Skin epidermis (tissue), 12 donors: Measurements from ENCODE around the gene CACNA1B.
"Not testable (repeated sequence)": the region's sequence is repeated elsewhere in the genome, so short reads cannot be mapped to it uniquely, and the experiment has no call there.

ENCODE experiments used
- H3K27ac ChIP-seq, 21 experiments: fragments of 200-600 bp; sonication (generic) in 11 of 21; one replicate each; pipeline ENCODE4 v1.5.0; 2020; ENCODE audit warnings: mild to moderate bottlenecking in 3 of 21, inconsistent platforms in 2 of 21, moderate library complexity in 2 of 21
- H3K4me3 ChIP-seq, 7 experiments: fragments of 200-600 bp; sonication (generic) in 2 of 7; one replicate each; pipeline ENCODE4 v1.5.0; 2020; ENCODE audit warnings: inconsistent platforms in 2 of 7, mild to moderate bottlenecking in 2 of 7, moderate library complexity in 1 of 7

Gene CACNA1B

DNA sequence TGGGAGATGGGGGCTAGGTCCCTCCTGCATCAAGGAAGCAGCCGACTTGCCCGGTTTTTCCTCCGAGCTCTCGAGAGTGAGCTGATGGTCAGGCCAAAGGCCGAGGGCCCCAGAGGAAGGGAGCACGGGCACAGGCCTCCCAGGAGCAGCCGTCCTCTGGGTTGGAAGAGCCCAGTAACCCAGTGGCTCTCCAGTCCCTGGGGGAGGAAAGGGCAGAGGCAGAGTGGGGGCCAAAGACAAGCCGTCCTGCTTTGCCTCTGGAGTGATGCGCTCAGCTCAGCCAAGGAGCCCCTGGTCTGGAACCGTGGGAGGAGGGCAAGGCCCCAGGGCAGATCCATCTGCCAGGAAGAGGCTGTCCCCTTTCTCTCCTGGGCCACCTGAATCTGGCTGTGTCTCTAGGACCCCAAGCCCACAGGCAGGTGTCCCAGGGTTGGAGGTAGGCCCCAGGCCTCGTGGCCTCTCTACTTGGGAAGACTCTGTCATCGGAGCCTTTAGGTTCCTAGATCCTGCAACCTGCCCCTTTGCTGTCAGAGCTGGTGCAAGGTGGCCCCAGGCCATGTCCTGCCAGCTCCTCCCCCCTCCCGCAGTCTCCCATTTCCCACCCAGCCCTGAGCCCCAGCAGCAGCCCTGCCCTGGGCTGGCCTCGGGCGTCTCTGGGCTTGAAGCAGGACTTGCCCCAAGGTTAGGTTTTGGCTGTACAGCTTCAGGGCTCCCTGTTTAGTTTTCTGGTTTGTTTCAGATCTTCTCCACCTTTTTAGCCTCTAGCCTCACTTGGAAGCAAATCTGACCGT, 224.1 kb downstream of the CACNA1B start:
- no peak overlapping the region for H3K4me3 ChIP-seq
- no peak overlapping the region for H3K27ac ChIP-seq

DNA sequence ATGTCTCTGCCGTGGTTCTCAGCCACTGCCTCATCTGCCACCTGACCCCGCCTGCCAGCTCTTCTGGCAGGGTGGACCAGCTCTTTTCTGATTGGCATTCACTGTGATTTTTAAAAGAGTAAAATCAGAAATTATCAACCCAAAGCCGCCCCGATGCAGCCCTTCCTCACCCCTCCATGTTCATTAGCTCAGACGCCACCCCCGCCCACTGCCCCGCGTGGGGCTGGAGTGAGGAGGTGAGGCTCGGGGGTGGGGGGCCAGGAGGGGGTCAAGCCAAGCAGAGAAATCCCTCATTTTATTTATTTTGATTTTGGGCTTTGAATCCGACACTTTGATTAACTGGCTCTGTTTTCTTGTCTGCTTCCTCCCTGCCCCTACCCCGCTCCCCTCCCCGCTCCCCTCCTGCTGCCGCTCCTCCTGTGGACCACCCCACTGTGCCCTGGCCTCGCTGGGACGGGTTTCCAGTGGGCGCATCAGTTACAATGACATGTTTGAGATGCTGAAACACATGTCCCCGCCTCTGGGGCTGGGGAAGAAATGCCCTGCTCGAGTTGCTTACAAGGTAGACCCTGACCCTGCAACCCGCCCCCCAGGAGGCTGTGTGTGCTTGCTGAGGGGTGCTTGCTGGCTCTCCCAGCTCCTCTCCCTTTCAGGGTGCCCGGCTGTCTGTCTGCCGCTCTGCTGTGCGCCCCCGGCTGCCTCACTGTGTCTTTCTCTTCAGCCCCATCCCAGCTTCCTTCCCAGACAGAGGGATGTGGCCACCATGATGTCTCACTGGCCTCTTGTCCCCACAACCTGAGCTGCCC, 224.9 kb downstream of the CACNA1B start:
- no peak overlapping the region for H3K4me3 ChIP-seq

DNA sequence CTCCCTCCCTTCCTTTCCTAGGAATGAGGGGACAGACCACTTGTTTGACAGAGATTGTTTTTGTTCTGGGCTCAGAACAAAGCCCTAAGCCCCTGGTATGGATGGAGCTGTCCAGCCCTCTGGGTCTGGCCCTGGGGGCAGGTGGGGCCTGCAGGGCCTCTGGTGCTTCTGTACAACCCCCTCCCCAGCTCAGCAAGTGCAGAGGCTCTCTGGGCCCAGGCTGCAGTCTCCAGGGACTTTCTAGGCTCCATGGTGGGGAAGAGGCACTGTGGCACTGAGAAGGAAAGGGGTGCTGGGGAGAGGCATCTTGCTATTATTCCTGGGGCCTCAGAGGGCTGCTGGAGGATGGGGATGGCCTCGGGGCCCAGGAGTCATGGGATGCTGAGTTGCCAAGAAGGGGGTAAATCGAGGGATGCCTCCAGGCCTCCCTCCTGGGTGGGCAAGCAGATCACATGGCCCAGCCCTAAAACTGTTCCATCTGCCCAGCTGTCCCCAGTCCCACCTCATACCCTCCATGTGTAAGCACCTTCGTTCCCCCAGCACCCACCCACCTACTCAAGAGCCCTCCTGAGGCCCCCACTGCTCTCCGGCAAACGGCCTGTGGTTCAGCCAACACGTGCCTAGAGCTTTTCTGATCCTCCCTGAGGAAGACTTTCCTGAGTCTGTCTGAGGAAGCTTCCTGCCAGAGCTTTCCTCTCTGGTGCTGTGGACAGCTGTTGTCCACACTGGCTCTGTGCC, 225.7 kb downstream of the CACNA1B start:
- Histone ChIP-seq H3K27ac (no peak overlapping the region), H3K4me3 (no peak overlapping the region)

More for the DNA sequence above, 224.9 kb downstream of the CACNA1B start:
- no peak overlapping the region for H3K27ac ChIP-seq

DNA sequence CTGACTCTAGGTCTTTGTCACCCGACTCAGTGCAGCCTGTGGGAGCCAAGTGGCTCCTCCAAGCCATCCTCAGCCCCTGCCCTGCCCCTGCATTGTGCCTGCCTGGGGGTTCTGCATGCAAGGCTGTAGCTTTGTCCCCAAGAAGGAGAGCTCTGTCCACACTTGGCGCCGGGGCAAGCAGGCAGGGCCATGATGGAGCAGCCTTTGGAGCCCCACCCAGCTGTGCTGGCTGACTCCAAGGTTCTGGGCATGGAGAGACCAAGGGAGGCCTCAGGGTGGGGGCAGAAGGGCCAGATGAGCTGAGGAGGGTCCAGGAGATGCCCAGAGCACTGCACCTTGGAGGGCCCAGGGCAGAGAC, 226.2 kb downstream of the CACNA1B start:
- H3K27ac ChIP-seq: no peak overlapping the region

DNA sequence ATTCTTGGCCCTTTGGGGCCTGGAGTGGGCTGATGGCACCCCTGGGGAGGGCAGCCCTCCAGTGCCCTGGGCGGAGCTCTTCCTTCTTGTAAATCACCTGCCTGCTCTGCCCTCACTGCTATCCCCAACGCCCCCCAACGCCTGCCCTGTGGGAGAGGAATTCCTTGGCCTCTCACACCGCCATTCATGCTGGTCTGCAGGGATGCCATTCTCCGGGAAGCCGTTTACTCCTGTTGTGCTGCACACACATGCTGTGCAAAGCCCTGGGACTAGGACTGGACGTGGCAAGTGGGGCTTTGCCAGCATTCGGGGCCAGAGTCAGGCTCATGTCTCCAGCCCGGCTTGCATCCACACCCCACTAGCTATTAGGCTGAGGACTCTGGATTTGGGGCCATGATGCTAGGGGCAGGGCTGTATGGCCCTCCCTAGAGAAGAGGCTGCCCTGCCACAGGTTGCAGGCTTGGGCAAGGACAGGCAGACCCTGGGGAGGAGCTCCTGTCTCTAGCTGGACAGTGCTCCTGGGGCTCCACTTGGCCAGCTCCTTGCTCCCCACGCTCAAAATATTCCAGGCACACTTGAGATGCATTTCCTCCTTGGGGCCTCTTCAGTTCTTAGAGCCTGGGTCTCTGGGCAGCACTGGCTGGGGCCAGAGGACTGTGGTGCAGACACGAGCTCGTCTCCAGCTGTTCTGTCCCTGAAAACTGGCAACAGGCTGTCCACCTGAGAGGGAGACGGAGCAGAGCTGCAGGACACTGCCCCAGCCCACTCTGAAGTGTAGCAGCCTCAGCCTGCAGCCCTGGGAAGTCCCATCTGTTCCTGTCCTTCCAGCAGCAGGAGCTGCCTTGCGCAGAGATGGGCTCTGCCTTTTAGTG, 226.9 kb downstream of the CACNA1B start:
- Histone ChIP-seq H3K27ac (no peak overlapping the region), H3K4me3 (no peak overlapping the region)

More for the DNA sequence above, 226.2 kb downstream of the CACNA1B start:
- H3K4me3 ChIP-seq: no peak overlapping the region

DNA sequence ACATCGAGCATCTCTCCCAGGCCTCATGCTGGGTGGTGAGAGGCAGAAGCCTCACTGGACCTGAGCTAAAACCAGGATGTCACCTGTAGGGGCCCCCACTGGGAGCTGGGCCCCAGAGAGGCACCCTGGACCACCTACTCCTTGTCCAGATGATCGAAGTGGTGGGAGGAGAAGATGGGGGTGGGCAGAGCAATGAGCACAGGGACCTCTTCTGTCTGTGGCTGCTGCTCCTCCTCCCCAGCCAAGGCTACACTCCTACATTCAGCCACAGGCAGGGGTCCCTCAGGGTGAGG, 227.5 kb downstream of the CACNA1B start:
- no peak overlapping the region for H3K4me3 ChIP-seq
- H3K27ac ChIP-seq: no peak overlapping the region

DNA sequence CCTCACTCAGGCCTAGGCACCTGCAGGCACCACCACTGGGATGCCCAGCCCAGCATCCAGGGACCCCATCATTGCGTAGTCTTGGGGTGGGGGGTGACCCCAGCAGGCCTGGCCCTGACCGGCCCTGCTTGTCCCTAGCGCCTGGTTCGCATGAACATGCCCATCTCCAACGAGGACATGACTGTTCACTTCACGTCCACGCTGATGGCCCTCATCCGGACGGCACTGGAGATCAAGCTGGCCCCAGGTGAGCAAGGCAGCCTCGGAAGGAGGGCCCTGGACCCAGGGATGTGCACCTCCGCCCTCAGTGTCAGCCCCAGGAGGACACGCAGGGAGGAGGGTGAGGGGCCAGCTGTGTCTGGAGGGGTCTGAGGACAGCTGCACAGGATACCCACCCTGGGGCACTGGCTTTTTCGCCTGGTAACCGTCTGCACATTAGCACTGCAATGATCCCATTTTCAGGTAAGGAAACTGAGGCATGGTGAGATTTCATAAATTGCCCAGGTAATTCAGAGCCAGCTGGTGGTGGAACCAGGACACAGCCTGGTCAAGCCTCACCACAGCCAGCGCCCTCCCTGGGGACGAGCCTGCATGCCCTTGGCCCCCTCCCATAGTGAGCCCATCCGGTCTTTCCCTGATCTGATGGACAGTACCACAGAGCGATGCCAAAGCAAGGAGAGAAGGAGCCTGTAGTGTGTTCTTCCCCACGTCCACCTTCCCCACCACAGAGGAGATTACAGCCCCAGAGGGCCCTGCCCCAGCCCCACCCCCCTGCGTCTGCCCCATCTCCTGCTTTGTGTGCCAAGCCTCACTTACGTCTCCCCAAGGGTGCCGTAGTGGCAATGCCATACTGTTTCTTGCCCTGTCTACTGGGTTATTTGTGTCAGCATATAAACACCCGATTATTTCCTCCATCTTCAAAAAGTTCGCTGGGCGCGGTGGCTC, 228.3 kb downstream of the CACNA1B start:
- no peak overlapping the region for H3K27ac ChIP-seq
- H3K4me3 ChIP-seq: no peak overlapping the region

DNA sequence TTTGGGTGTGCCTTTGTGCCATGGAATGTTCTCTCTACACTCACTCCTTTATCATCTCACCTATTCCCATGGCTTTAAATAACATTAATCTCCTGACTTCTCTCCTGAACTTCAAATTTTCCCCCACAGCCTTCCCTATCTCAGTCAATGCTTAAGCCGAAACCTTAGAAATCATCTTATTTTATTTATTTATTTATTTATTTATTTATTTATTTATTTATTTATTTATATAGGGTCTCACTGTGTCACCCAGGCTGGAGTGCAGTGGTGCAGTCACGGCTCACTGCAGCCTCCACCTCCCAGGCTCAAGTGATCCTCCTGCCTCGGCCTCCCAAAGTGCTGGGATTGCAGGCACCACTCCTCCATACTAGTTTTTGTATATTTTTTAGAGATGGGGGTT, 229.5 kb downstream of the CACNA1B start:
- not testable (repeated sequence) for H3K27ac ChIP-seq, H3K4me3 ChIP-seq

DNA sequence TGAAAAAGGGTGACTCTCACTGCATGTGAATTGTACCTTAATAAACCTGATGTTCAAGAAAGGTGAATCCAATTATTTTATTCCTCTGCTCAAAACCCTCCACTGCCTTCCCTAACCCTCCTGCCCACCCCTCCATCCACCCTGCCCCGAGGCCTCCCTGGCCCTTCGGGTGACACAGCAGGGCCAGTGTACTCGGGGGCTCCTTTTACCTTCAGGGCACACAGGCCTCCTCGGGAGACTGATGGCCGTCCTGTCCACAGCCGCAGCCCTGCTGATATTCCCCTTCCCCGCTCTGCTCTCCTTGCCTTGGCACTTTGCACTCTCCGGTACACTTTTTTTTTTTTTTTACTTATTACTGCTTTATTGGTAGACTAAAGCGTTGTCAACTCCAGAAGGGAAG, 234.0 kb downstream of the CACNA1B start:
- Histone ChIP-seq H3K4me3 (no peak overlapping the region), H3K27ac (no peak overlapping the region)

DNA sequence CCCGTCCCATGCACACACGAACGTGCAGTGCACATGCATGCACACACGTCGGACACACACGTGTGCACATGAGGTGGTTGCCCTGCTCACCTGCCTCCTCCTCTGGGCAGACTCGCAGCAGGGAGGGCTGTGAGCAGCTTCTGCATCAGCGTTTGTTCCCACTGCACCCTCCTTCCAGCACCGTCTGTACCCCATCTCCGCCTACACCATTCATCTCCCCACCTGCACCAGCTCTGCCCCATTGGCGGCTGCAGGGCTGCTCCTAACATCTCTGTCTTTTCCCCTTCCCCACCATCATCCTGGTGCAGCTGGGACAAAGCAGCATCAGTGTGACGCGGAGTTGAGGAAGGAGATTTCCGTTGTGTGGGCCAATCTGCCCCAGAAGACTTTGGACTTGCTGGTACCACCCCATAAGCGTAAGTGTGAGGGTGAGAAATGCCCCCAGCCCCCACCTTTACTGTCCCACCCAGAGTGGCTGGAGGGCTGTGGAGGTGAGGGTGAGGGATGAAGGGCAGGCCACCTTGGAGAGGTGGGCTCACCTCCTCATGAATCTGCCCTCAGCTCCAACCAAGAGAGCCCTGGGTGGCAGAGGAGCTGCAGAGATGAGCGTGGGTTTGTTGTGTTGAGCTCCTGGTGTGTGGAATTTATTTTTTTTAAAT, 234.6 kb downstream of the CACNA1B start:
- Histone ChIP-seq H3K4me3 (no peak overlapping the region), H3K27ac (no peak overlapping the region)

DNA sequence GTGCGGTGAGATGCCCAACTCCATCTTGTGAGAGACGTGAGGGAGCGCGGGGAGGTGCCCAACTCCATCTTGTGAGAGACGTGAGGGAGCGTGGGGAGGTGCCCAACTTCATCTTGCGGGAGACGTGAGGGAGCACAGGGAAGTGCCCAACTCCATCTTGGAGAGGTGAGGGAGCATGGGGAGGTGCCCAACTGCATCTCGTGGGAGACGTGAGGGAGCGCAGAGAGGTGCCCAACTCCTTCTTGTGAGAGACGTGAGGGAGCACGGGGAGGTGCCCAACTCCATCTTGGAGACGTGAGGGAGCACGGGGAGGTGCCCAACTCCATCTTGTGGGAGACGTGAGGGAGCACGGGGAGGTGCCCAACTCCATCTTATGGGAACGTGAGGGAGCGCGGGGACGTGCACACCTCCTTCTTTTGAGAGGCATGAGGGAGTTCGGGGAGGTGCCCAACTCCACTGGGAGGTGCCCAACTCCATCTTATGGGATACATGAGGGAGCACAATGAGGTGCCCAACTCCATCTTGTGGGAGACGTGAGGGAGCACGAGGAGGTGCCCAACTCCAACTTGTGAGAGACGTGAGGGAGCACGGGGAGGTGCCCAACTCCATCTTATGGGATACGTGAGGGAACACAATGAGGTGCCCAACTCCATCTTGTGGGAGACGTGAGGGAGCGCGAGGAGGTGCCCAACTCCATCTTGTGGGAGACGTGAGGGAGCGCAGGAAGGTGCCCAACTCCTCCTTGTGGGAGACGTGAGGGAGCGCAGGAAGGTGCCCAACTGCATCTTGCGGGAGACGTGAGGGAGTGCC, 235.4 kb downstream of the CACNA1B start:
- no peak overlapping the region for H3K27ac ChIP-seq
- no peak overlapping the region for H3K4me3 ChIP-seq

DNA sequence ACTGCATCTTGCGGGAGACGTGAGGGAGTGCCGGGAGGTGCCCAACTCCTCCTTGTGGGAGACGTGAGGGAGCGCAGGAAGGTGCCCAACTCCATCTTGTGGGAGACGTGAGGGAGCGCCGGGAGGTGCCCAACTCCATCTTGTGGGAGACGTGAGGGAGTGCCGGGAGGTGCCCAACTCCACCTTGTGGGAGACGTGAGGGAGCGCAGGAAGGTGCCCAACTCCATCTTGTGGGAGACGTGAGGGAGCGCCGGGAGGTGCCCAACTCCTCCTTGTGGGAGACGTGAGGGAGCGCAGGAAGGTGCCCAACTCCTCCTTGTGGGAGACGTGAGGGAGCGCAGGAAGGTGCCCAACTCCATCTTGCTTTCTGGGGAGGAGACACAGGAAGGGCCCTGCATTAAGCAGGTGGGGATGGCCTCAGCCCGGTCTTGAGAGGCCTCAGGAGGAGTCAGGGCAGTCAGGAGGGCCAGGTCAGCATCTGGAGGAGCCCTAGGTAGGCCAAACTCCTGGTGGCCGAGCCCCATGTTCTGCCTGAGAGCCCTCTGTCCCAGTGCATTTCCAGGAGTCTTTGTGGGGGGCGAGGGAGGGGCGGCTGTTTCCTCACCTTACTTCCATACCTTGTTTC, 236.2 kb downstream of the CACNA1B start:
- H3K4me3 ChIP-seq, H3K27ac ChIP-seq: not testable (repeated sequence)

DNA sequence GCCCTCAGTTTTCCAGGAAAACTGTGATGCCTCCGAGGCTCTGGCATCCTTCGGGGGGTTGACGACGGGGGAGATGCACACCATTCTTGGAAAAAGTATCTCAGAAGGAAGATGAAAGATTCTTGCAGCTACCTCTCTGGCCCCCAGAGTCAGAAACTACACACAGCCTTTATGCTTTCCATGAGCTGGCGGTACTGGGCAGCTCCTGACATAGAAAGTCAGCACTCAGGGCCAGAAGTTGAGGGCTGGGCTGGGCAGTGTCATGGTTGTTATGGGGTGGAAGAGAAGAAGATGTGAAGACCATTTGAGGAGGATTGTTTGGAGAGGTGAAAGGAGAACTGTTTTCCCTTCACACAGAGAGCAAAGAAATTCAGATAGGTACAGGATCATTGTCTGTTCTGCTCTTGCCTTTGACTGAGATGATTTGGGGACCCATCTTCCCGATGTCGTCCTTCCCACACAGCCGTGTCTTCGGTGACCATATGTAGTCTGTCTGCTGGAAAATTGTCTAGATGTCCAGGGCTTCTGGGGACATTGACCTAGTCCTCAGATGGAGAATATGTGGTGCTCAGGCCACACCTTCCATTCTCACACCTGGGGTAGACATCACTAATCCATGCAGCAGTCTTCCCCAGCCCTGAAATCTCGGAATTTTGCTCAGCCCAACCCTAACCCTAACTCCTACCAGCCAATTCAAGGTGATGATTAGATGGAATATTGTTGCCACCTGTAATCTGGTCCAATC, 237.1 kb downstream of the CACNA1B start:
- no peak overlapping the region for H3K4me3 ChIP-seq
- H3K27ac ChIP-seq: no peak overlapping the region

DNA sequence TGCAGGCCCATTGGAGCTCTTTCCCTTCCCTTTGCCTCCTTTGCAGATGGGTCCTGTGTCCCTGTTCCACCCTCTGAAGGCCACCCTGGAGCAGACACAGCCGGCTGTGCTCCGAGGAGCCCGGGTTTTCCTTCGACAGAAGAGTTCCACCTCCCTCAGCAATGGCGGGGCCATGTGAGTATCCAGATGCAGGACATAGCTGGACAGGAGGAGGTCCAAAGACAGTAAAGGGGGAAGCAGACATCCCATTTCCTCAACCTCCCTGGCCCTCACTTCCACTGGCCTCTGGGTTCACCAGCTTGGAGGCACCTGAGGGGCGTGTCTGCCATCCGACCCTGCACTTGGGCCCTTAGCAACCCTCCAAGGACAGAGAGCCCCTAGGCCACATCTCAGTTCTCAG, 237.9 kb downstream of the CACNA1B start:
- Histone ChIP-seq H3K27ac (no peak overlapping the region), H3K4me3 (no peak overlapping the region)

DNA sequence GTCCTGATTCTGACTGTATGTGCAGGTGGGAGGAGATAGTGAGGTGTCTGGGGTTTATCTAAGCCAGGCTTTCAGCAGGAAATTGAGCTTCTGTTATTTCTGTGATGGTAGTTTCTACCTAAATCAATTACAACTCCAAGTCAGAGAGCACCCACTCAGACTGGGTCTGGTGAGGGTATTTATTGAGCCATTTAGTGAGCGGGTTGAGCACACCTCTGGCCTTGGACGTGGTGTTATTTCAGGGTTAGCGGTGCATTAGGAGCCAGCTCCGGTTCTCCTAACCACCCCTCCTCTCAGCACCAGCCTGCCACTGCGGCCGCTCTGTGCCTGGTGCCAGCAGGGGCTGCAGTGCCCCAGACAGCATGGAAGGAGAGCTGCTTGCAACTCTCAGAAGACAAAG, 238.9 kb downstream of the CACNA1B start:
- Histone ChIP-seq H3K27ac (no peak overlapping the region), H3K4me3 (no peak overlapping the region)

DNA sequence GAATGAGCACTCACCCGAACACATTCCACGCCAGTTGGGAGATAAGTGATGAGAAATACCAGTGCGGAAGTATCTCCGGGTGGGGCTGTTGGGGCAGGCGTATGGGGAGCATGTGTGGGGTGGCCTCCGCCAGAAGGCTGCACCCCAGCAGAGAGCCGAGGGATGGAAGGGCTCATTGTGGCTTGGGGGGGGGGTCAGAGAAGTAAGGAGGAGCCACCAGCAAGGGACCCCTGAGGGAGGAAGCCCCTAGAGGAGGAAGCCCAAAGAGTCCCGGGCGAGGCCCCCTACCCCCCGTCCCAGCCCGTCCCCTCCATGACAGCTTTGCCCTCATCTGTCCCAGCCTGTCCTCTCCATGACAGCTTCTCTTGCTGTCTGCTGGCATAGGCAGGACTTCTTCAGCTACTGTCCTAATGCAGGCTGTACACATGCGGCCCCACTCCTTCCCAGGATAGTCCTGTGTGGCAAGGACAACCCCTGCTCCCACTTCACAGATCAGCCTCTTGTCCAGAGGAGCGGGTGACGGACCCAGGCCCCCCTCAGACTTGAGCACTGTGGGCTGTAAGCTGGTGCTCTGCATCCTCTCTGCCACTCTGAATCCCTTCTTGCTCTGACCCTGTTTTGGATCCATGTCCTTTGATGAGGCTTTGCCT, 239.6 kb downstream of the CACNA1B start:
- Histone ChIP-seq H3K27ac (no peak overlapping the region), H3K4me3 (no peak overlapping the region)
